Measurements from ENCODE around the gene MPC2.

Gene MPC2

GRCh38 chr1:167916766-167917511 is 19.9 kb downstream of the MPC2 start:
- Histone ChIP-seq H3K9me3 (ENCODE audit: severe bottlenecking) (no peaks in the 10 kb centered on the region), H3K27me3 (ENCODE audit: insufficient read depth, low read depth, severe bottlenecking) (no peaks in the 10 kb centered on the region), H3K27ac (no peak overlapping the region), H3K4me3 (ENCODE audit: low read depth, low read length) (no peak overlapping the region), H3K36me3 (no peaks in the 10 kb centered on the region)
- no peak for DNase-seq
- no peak for TF ChIP-seq CTCF (IDR thresholded peaks at IDR 0.05; ENCODE audit: low read depth, low read length)

- no peak for DNase-seq
- TF ChIP-seq CTCF (IDR thresholded peaks at IDR 0.05; ENCODE audit: low read depth, low read length) = no peak
- H3K27ac ChIP-seq = no peak overlapping the region
- H3K36me3 ChIP-seq = no peaks in the 10 kb centered on the region
- no peaks in the 10 kb centered on the region for H3K27me3 ChIP-seq (ENCODE audit: insufficient read depth, low read depth, severe bottlenecking)
- no peak overlapping the region for H3K4me3 ChIP-seq (ENCODE audit: low read depth, low read length)
- no peaks in the 10 kb centered on the region for H3K9me3 ChIP-seq (ENCODE audit: severe bottlenecking)
These were observed 21.3 kb downstream of the MPC2 start for GRCh38 chr1:167915569-167915968.

GRCh38 chr1:167913895-167914496 is 22.9 kb downstream of the MPC2 start, which contains the start of gene ADCY10:
Gene ADCY10 (minus strand): TSS chr1:167914134. CDS start chr1:167905140, 8,994 bp downstream.
- Histone ChIP-seq H3K4me3 (ENCODE audit: low read depth, low read length) (no peak within 1 kb of the TSS), H3K27me3 (ENCODE audit: insufficient read depth, low read depth, severe bottlenecking) (no peaks in the 10 kb centered on the region), H3K36me3 (no peaks in the 10 kb centered on the region), H3K27ac (no peak within 1 kb of the TSS), H3K9me3 (ENCODE audit: severe bottlenecking) (no peaks in the 10 kb centered on the region)
- DNase-seq = no peak
- no peak for TF ChIP-seq CTCF (IDR thresholded peaks at IDR 0.05; ENCODE audit: low read depth, low read length)

- H3K27me3 ChIP-seq (ENCODE audit: insufficient read depth, low read depth, severe bottlenecking) = no peaks in the 10 kb centered on the region
- H3K27ac ChIP-seq = no peak overlapping the region
- TF ChIP-seq CTCF (IDR thresholded peaks at IDR 0.05; ENCODE audit: low read depth, low read length) = no peak
- H3K36me3 ChIP-seq = no peaks in the 10 kb centered on the region
- no peak for DNase-seq
- no peaks in the 10 kb centered on the region for H3K9me3 ChIP-seq (ENCODE audit: severe bottlenecking)
- no peak overlapping the region for H3K4me3 ChIP-seq (ENCODE audit: low read depth, low read length)
These were observed 24.6 kb downstream of the MPC2 start for GRCh38 chr1:167912294-167912693.

GRCh38 chr1:167911413-167911812 is 25.5 kb downstream of the MPC2 start:
- Histone ChIP-seq H3K27me3 (ENCODE audit: insufficient read depth, low read depth, severe bottlenecking) (no peaks in the 10 kb centered on the region), H3K4me3 (ENCODE audit: low read depth, low read length) (no peak overlapping the region), H3K9me3 (ENCODE audit: severe bottlenecking) (no peaks in the 10 kb centered on the region), H3K27ac (no peak overlapping the region), H3K36me3 (no peaks in the 10 kb centered on the region)
- no peak for DNase-seq
- TF ChIP-seq CTCF (IDR thresholded peaks at IDR 0.05; ENCODE audit: low read depth, low read length) = no peak

Data from WERI-Rb-1 (cell line).